ENCODE results near the gene MPZL1. TPM values are rescaled to one million over a fixed set of nuclear protein-coding genes. Genes with fewer than 3 reads are reported as not detected.

MPZL1 gene
- total and polyA plus RNA-seq, 9 donors = 30.3 to 180 (median 80.1) TPM

DNA sequence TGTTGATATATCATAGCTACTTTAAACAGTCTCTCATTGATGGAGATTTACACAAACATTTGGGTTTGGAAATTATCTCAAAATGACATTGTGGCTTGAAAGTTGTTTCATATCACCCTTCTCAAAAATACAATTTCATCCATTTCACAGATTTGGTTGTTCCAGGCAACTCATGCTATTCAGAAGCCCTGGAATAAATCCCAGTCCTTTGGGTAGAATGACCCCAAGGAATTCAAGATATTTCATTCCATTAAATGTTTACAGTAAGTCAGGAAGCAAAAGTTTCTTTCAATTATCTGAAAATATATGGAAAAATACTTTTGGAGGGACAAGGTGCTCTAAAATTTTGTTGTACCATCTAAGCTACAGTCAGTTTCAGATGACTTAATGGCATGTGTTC, 27.1 kb downstream of the MPZL1 start:
- Histone ChIP-seq H3K9me3 (no peaks in the 10 kb centered on the region), H3K4me1 (ENCODE audit: insufficient read depth) (peaks cover 1% of the 10 kb centered on the region), H3K4me3 (no peak overlapping the region), H3K27ac (no peak overlapping the region), H3K27me3 (no peaks in the 10 kb centered on the region), H3K36me3 (no peaks in the 10 kb centered on the region)
- no peak for DNase-seq
- TF ChIP-seq, protein P1, sequence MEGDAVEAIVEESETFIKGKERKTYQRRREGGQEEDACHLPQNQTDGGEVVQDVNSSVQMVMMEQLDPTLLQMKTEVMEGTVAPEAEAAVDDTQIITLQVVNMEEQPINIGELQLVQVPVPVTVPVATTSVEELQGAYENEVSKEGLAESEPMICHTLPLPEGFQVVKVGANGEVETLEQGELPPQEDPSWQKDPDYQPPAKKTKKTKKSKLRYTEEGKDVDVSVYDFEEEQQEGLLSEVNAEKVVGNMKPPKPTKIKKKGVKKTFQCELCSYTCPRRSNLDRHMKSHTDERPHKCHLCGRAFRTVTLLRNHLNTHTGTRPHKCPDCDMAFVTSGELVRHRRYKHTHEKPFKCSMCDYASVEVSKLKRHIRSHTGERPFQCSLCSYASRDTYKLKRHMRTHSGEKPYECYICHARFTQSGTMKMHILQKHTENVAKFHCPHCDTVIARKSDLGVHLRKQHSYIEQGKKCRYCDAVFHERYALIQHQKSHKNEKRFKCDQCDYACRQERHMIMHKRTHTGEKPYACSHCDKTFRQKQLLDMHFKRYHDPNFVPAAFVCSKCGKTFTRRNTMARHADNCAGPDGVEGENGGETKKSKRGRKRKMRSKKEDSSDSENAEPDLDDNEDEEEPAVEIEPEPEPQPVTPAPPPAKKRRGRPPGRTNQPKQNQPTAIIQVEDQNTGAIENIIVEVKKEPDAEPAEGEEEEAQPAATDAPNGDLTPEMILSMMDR (IDR thresholded peaks at IDR 0.05) = no peak
- TF ChIP-seq POLR2A (IDR thresholded peaks at IDR 0.05) = no peak
- no peak for TF ChIP-seq EP300 (IDR thresholded peaks at IDR 0.05)
- intact Hi-C loops (cut with DNase I) = no loop called here

DNA sequence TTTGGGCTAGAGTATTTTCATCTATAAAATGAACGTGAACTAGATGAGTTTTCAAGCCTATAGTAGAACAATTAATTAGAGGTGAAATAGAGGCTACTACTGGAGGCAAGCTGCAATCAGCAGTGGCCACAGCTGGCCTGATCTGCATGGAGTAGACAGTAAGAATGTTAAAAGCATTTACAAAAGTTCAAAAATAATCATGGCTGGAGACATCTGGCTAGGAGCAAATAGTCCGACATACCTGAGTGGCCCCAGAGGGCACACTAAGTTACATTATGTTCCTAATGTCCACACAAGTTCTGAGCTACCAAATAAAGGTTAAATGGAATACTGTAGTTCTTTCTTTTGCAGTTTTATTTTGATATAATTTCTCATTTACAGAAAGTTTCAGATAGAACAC, 28.0 kb downstream of the MPZL1 start:
- WGBS, 3 donors = 30 to 42% (median 39%) methylated on average over 2 of the region's 2 CpGs
- no peaks in the 10 kb centered on the region for H3K36me3 ChIP-seq
- H3K27me3 ChIP-seq = no peaks in the 10 kb centered on the region
- intact Hi-C loops (cut with DNase I) = no loop called here
- H3K4me3 ChIP-seq = no peak overlapping the region
- TF ChIP-seq POLR2A (IDR thresholded peaks at IDR 0.05) (no peak), EP300 (IDR thresholded peaks at IDR 0.05) (no peak)
- TF ChIP-seq, protein P1 (IDR thresholded peaks at IDR 0.05) = no peak
- no peaks in the 10 kb centered on the region for H3K9me3 ChIP-seq
- H3K27ac ChIP-seq = no peak overlapping the region
- no peak for DNase-seq
- peaks cover 1% of the 10 kb centered on the region for H3K4me1 ChIP-seq (ENCODE audit: insufficient read depth)

DNA sequence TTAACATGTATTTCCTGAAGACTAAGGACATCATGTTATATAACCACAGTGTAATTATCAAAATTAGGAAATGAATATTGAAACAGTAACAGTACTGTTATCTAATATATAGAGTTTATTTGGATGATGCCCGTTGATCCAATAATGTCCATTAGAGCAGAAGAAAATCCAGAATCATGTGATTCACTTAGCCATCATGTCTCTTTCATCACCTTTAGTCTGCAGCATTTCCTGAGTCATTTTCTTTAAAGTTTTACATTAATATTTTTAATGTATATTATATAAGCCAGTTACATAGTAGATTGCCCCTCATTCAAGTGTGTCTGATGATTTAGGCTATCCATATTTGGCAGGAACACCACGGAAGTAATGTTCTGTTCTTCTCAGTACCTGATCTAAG, 28.9 kb downstream of the MPZL1 start:
- DNase-seq = no peak
- peaks cover 1% of the 10 kb centered on the region for H3K4me1 ChIP-seq (ENCODE audit: insufficient read depth)
- H3K4me3 ChIP-seq = no peak overlapping the region
- TF ChIP-seq EP300 (IDR thresholded peaks at IDR 0.05) (no peak), POLR2A (IDR thresholded peaks at IDR 0.05) (no peak)
- TF ChIP-seq, protein P1 (IDR thresholded peaks at IDR 0.05) = no peak
- no peaks in the 10 kb centered on the region for H3K9me3 ChIP-seq
- no peaks in the 10 kb centered on the region for H3K36me3 ChIP-seq
- no peak overlapping the region for H3K27ac ChIP-seq
- intact Hi-C loops (cut with DNase I) = no loop called here
- WGBS, 3 donors = 92 to 97% (median 93%) methylated on average over 2 of the region's 2 CpGs
- H3K27me3 ChIP-seq = no peaks in the 10 kb centered on the region

DNA sequence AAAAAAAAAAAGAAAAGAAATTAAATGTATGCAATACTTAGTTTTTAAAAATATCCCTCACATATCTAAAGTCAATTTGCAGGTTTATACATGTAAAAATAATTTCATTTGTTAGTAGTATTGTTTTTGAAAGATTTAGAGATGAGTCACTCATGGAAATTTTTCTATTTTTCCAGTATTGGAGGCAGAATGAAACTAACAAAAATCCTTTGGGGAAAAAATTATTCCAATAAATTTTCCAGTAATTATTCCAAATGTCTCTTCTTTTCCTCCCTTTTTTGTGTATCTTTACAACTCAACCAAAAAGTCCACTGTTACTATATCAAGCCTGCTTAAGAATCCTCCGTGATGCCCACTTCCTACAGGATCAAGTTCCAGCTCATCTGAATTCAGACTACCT, 29.9 kb downstream of the MPZL1 start:
- Histone ChIP-seq H3K36me3 (no peaks in the 10 kb centered on the region), H3K9me3 (no peaks in the 10 kb centered on the region), H3K4me1 (ENCODE audit: insufficient read depth) (peaks cover 1% of the 10 kb centered on the region), H3K4me3 (no peak overlapping the region), H3K27me3 (no peaks in the 10 kb centered on the region), H3K27ac (no peak overlapping the region)
- WGBS, 3 donors = 22 to 55% (median 32%) methylated on average over 1 of the region's 1 CpG
- TF ChIP-seq POLR2A (IDR thresholded peaks at IDR 0.05) = no peak
- no peak for TF ChIP-seq EP300 (IDR thresholded peaks at IDR 0.05)
- TF ChIP-seq, protein P1 (IDR thresholded peaks at IDR 0.05) = no peak
- DNase-seq = no peak
- intact Hi-C loops (cut with DNase I) = no loop called here

Data from ovary (tissue), 9 donors.